ENCODE results near the gene EDDM3A. TPM values are rescaled to one million over a fixed set of nuclear protein-coding genes. Genes with fewer than 3 reads are reported as not detected.

Gene EDDM3A
- polyA plus RNA-seq, 1 donor (not counting 4 experiments of a cell fraction or from before 2014, with no cell fraction given): not detected

- H3K27me3 ChIP-seq (ENCODE audit: control insufficient read depth, extremely low read depth, insufficient read depth, low read length): no peaks in the 10 kb centered on the region
- H2AFZ ChIP-seq (ENCODE audit: control insufficient read depth, low read length): no peak overlapping the region
- no peaks in the 10 kb centered on the region for H3K4me1 ChIP-seq (ENCODE audit: control insufficient read depth, extremely low read depth, insufficient read depth, low read length)
- H3K9me1 ChIP-seq (ENCODE audit: control insufficient read depth, extremely low read depth, insufficient read depth, low read length): no peaks in the 10 kb centered on the region
- no peak for DNase-seq (ENCODE audit: low read depth, low spot score)
- TF ChIP-seq EZH2 (IDR thresholded peaks at IDR 0.05; ENCODE audit: low read length): no peak
- no peak for TF ChIP-seq CTCF (optimal IDR thresholded peaks at IDR 0.05 in 1 of 3, IDR thresholded peaks at IDR 0.05 in 1 of 3, conservative IDR thresholded peaks at IDR 0.05 in 1 of 3; ENCODE audit: extremely low read depth in 1 of 3, insufficient read depth in 2 of 3, low read length in 3 of 3)
- no peak overlapping the region for H3K27ac ChIP-seq (ENCODE audit: control insufficient read depth, insufficient read depth, low read length)
- no peaks in the 10 kb centered on the region for H3K36me3 ChIP-seq (ENCODE audit: control insufficient read depth in 2 of 2, extremely low read depth in 1 of 2, insufficient read depth in 2 of 2, low read length in 2 of 2)
- H3K9me3 ChIP-seq (ENCODE audit: control insufficient read depth, low read depth, low read length): no peaks in the 10 kb centered on the region
- H4K20me1 ChIP-seq (ENCODE audit: control insufficient read depth, extremely low read depth, insufficient read depth, low read length): no peaks in the 10 kb centered on the region
- FAIRE-seq: no peak
- no peak overlapping the region for H3K4me3 ChIP-seq (ENCODE audit: control insufficient read depth in 2 of 3, extremely low read depth in 1 of 3, insufficient read depth in 2 of 3, low read depth in 1 of 3, low read length in 3 of 3)
- dilution Hi-C loops (cut with MboI; ENCODE audit: extremely low pct_ligation_motif_present, low sequenced_read_pairs): no loop called here
- H3K4me2 ChIP-seq (ENCODE audit: control insufficient read depth, extremely low read depth, insufficient read depth, low read depth, low read length): no peak overlapping the region
- no peak overlapping the region for H3K9ac ChIP-seq (ENCODE audit: control insufficient read depth, extremely low read depth, insufficient read depth, low read length)
- H3K79me2 ChIP-seq (ENCODE audit: control insufficient read depth, insufficient read depth, low read length): no peaks in the 10 kb centered on the region
Observed at GRCh38 chr14:20772650-20773049, 27.0 kb downstream of the EDDM3A start.

- Histone ChIP-seq H3K9me1 (ENCODE audit: control insufficient read depth, extremely low read depth, insufficient read depth, low read length) (no peaks in the 10 kb centered on the region), H4K20me1 (ENCODE audit: control insufficient read depth, extremely low read depth, insufficient read depth, low read length) (no peaks in the 10 kb centered on the region), H3K4me3 (ENCODE audit: control insufficient read depth in 2 of 3, extremely low read depth in 1 of 3, insufficient read depth in 2 of 3, low read depth in 1 of 3, low read length in 3 of 3) (no peak overlapping the region), H3K4me2 (ENCODE audit: control insufficient read depth, extremely low read depth, insufficient read depth, low read depth, low read length) (no peak overlapping the region), H2AFZ (ENCODE audit: control insufficient read depth, low read length) (no peak overlapping the region), H3K79me2 (ENCODE audit: control insufficient read depth, insufficient read depth, low read length) (no peaks in the 10 kb centered on the region), H3K27ac (ENCODE audit: control insufficient read depth, insufficient read depth, low read length) (no peak overlapping the region), H3K36me3 (ENCODE audit: control insufficient read depth in 2 of 2, extremely low read depth in 1 of 2, insufficient read depth in 2 of 2, low read length in 2 of 2) (no peaks in the 10 kb centered on the region), H3K27me3 (ENCODE audit: control insufficient read depth, extremely low read depth, insufficient read depth, low read length) (no peaks in the 10 kb centered on the region), H3K4me1 (ENCODE audit: control insufficient read depth, extremely low read depth, insufficient read depth, low read length) (no peaks in the 10 kb centered on the region), H3K9ac (ENCODE audit: control insufficient read depth, extremely low read depth, insufficient read depth, low read length) (no peak overlapping the region), H3K9me3 (ENCODE audit: control insufficient read depth, low read depth, low read length) (no peaks in the 10 kb centered on the region)
- no peak for TF ChIP-seq CTCF (optimal IDR thresholded peaks at IDR 0.05 in 1 of 3, IDR thresholded peaks at IDR 0.05 in 1 of 3, conservative IDR thresholded peaks at IDR 0.05 in 1 of 3; ENCODE audit: extremely low read depth in 1 of 3, insufficient read depth in 2 of 3, low read length in 3 of 3)
- TF ChIP-seq EZH2 (IDR thresholded peaks at IDR 0.05; ENCODE audit: low read length): no peak
- no peak for DNase-seq (ENCODE audit: low read depth, low spot score)
- no peak for FAIRE-seq
- dilution Hi-C loops (cut with MboI; ENCODE audit: extremely low pct_ligation_motif_present, low sequenced_read_pairs): no loop called here
Observed at GRCh38 chr14:20774258-20774824, 28.7 kb downstream of the EDDM3A start.

Data from keratinocyte (primary cell).